H1 (cell line): ENCODE measurements around the gene NOSIP. TPM values are rescaled to one million over a fixed set of nuclear protein-coding genes. Genes with fewer than 3 reads are reported as not detected.

Experiments used
- CTCF ChIA-PET: fragments of 300-600 bp; sonication (Branson Sonifier 250); formaldehyde crosslinking; loops from one replicate; lab custom pipeline; 2021; ENCODE audit not compliant: partially characterized antibody; lab: Charles Lee
- POLR2A ChIA-PET: fragments of 300-600 bp; sonication (Branson Sonifier 250); formaldehyde crosslinking; loops from one replicate; lab custom pipeline; 2021; ENCODE audit warnings: inconsistent platforms; ENCODE audit not compliant: partially characterized antibody; lab: Charles Lee
- DNase-seq, 2 experiments: peaks; one replicate each; pipeline versions ENCODE4 v3.0.0 to v3.0.0-alpha.2; 2010 to 2022; ENCODE audit warnings: low spot score in 2 of 2, low read depth in 1 of 2, mixed read lengths in 1 of 2
- FAIRE-seq: peaks from 2 replicates; lab custom pipeline; 2011; peaks lifted over from hg19 to GRCh38; lab: Jason Lieb, UNC
- H2AFZ ChIP-seq: 2 replicates; pipeline ENCODE4 v1.8.1; 2012; ENCODE audit warnings: low read length, inconsistent platforms
- H2AK5ac ChIP-seq: 2 replicates; pipeline ENCODE4 v1.6.1; 2013; ENCODE audit warnings: low read depth, low read length
- H2BK120ac ChIP-seq: replicated peaks from 2 replicates; pipeline ENCODE3; 2013; ENCODE audit warnings: low read depth, low read length, inconsistent platforms
- H2BK12ac ChIP-seq: 2 replicates; pipeline ENCODE4 v1.6.1; 2013; ENCODE audit warnings: low read depth, low read length
- H2BK15ac ChIP-seq: 2 replicates; pipeline ENCODE4 v1.6.1; 2013; ENCODE audit warnings: low read length
- H2BK20ac ChIP-seq: 2 replicates; pipeline ENCODE4 v1.6.1; 2013; ENCODE audit warnings: low read length
- H2BK5ac ChIP-seq: 2 replicates; pipeline ENCODE4 v1.6.1; 2013; ENCODE audit warnings: low read depth, low read length
- H3K14ac ChIP-seq: 2 replicates; pipeline ENCODE4 v1.6.1; 2013; ENCODE audit warnings: inconsistent platforms; ENCODE audit not compliant: insufficient read length
- H3K18ac ChIP-seq: 2 replicates; pipeline ENCODE4 v1.6.1; 2013; ENCODE audit warnings: low read length; ENCODE audit errors: extremely low read depth
- H3K23ac ChIP-seq: 2 replicates; pipeline ENCODE4 v1.6.1; 2013; ENCODE audit warnings: inconsistent platforms; ENCODE audit not compliant: insufficient read length
- H3K23me2 ChIP-seq: 2 replicates; pipeline ENCODE4 v1.6.1; 2013; ENCODE audit warnings: low read depth, low read length
- H3K27ac ChIP-seq: 2 replicates; pipeline ENCODE4 v1.6.1; 2011; ENCODE audit warnings: low read depth, low read length, inconsistent platforms
- H3K27me3 ChIP-seq, 4 experiments: replicated peaks in 1 of 4; 1 replicate in 1 of 4; 2 replicates in 3 of 4; pipeline versions ENCODE4 v1.6.1 to v1.8.1; 2011 to 2013; ENCODE audit warnings: low read length in 3 of 4, mild to moderate bottlenecking in 3 of 4, inconsistent platforms in 2 of 4, mixed read lengths in 2 of 4, moderate library complexity in 1 of 4; ENCODE audit not compliant: control insufficient read depth in 3 of 4, insufficient read depth in 3 of 4; ENCODE audit errors: extremely low read depth in 1 of 4
- H3K36me3 ChIP-seq, 4 experiments: 2 replicates each; pipeline versions ENCODE4 v1.6.1 to v1.8.1; 2011 to 2013; ENCODE audit warnings: mild to moderate bottlenecking in 4 of 4, low read length in 3 of 4, moderate library complexity in 2 of 4, control low read depth in 1 of 4, inconsistent platforms in 1 of 4; ENCODE audit not compliant: insufficient read depth in 4 of 4, control insufficient read depth in 2 of 4
- H3K4ac ChIP-seq: replicated peaks from 2 replicates; pipeline ENCODE3; 2013; ENCODE audit warnings: low read length, low read depth, mixed read lengths, inconsistent platforms; ENCODE audit not compliant: insufficient read length
- H3K4me1 ChIP-seq, 4 experiments: replicated peaks in 1 of 4; 1 replicate in 1 of 4; 2 replicates in 3 of 4; pipeline versions ENCODE4 v1.6.1 to v1.8.1; 2011 to 2013; ENCODE audit warnings: low read length in 3 of 4, inconsistent platforms in 2 of 4, mixed read lengths in 1 of 4; ENCODE audit not compliant: insufficient read depth in 4 of 4, control insufficient read depth in 3 of 4
- H3K4me2 ChIP-seq, 2 experiments: 2 replicates each; pipeline versions ENCODE4 v1.6.1 to v1.8.1; 2011 to 2013; ENCODE audit warnings: low read depth in 2 of 2, low read length in 2 of 2, control low read depth in 1 of 2, inconsistent platforms in 1 of 2, mild to moderate bottlenecking in 1 of 2; ENCODE audit not compliant: insufficient read depth in 1 of 2
- H3K4me3 ChIP-seq, 4 experiments: fragments of 200-600, 300-600 bp in 1 of 4; sonication (generic), shearing (Covaris generic), sonication (Bioruptor Twin) in 1 of 4; 2 replicates each; pipeline versions ENCODE4 v1.5.1 to v1.8.1; 2011 to 2016; ENCODE audit warnings: low read length in 4 of 4, low read depth in 3 of 4, control low read depth in 2 of 4, inconsistent platforms in 2 of 4, mild to moderate bottlenecking in 2 of 4, mixed read lengths in 1 of 4, moderate library complexity in 1 of 4; ENCODE audit not compliant: insufficient read depth in 2 of 4; ENCODE audit errors: extremely low read depth in 1 of 4
- H3K56ac ChIP-seq: replicated peaks from 2 replicates; pipeline ENCODE3; 2013; ENCODE audit warnings: low read depth, mild to moderate bottlenecking, mixed read lengths, low read length, inconsistent platforms; ENCODE audit not compliant: insufficient read length
- H3K79me1 ChIP-seq: 2 replicates; pipeline ENCODE4 v1.6.1; 2013; ENCODE audit warnings: low read depth, low read length, control low read depth
- H3K79me2 ChIP-seq, 2 experiments: 2 replicates each; pipeline versions ENCODE4 v1.6.1 to v1.8.1; 2012 to 2013; ENCODE audit warnings: low read length in 2 of 2, mild to moderate bottlenecking in 2 of 2, inconsistent platforms in 1 of 2; ENCODE audit not compliant: insufficient read depth in 2 of 2, control insufficient read depth in 1 of 2
- H3K9ac ChIP-seq, 4 experiments: replicated peaks in 1 of 4; 1 replicate in 1 of 4; 2 replicates in 3 of 4; pipeline versions ENCODE4 v1.6.1 to v1.8.1; 2011 to 2013; ENCODE audit warnings: low read depth in 3 of 4, low read length in 3 of 4, control low read depth in 2 of 4, mild to moderate bottlenecking in 2 of 4, moderate library complexity in 2 of 4, inconsistent platforms in 1 of 4; ENCODE audit errors: extremely low read depth in 1 of 4
- H3K9me3 ChIP-seq, 2 experiments: 2 replicates each; pipeline versions ENCODE4 v1.6.1 to v1.8.1; 2012 to 2013; ENCODE audit warnings: mild to moderate bottlenecking in 2 of 2, moderate library complexity in 2 of 2, control low read depth in 1 of 2, inconsistent platforms in 1 of 2, low read depth in 1 of 2, low read length in 1 of 2, mixed read lengths in 1 of 2; ENCODE audit not compliant: insufficient read depth in 2 of 2
- H4K20me1 ChIP-seq, 2 experiments: replicated peaks in 1 of 2; 2 replicates each; pipeline versions ENCODE3 to v1.8.1; 2011 to 2013; ENCODE audit warnings: inconsistent platforms in 2 of 2, low read length in 2 of 2, mild to moderate bottlenecking in 1 of 2; ENCODE audit not compliant: insufficient read depth in 2 of 2, control insufficient read depth in 1 of 2
- H4K5ac ChIP-seq: 2 replicates; pipeline ENCODE4 v1.6.1; 2013; ENCODE audit warnings: low read length, low read depth, mixed read lengths, inconsistent platforms; ENCODE audit not compliant: insufficient read length
- H4K8ac ChIP-seq: 2 replicates; pipeline ENCODE4 v1.8.0; 2013; ENCODE audit warnings: mild to moderate bottlenecking, moderate library complexity, low read length, inconsistent platforms; ENCODE audit not compliant: insufficient read depth; ENCODE audit errors: extremely low read depth
- H4K91ac ChIP-seq: replicated peaks from 2 replicates; pipeline ENCODE3; 2013; ENCODE audit warnings: low read length, mixed read lengths, inconsistent platforms; ENCODE audit not compliant: insufficient read length
- BRCA1 ChIP-seq: IDR thresholded peaks from 2 replicates; pipeline ENCODE4 v1.6.1; 2012; ENCODE audit warnings: low read depth, low read length, improper control_type of control experiment
- KDM1A ChIP-seq: fragments of 200-600, 300-600 bp; sonication (generic); IDR thresholded peaks from 2 replicates; pipeline ENCODE4 v1.7.1; 2016; ENCODE audit warnings: mild to moderate bottlenecking, low read length, borderline replicate concordance
- KDM4A ChIP-seq: IDR thresholded peaks from one replicate; pipeline ENCODE4 v1.7.1; 2012; ENCODE audit warnings: low read depth, mild to moderate bottlenecking, moderate library complexity, low read length, inconsistent platforms; ENCODE audit not compliant: severe bottlenecking
- NRF1 ChIP-seq: IDR thresholded peaks from 2 replicates; pipeline ENCODE4 v1.6.1; 2011; ENCODE audit warnings: mild to moderate bottlenecking, low read depth, low read length, improper control_type of control experiment
- RAD21 ChIP-seq, 2 experiments: IDR thresholded peaks in 1 of 2; conservative IDR thresholded peaks in 1 of 2; 2 replicates each; pipeline ENCODE4 v1.6.1; 2011; ENCODE audit warnings: low read depth in 2 of 2, low read length in 2 of 2, improper control_type of control experiment in 1 of 2, inconsistent platforms in 1 of 2, mild to moderate bottlenecking in 1 of 2, moderate library complexity in 1 of 2
- RNF2 ChIP-seq: fragments of 200-900, 300-1000 bp; sonication (generic); IDR thresholded peaks from 2 replicates; pipeline ENCODE4 v1.7.1; 2016; ENCODE audit warnings: borderline replicate concordance, low read depth, mild to moderate bottlenecking, antibody characterized with exemption, low read length; ENCODE audit not compliant: poor library complexity, severe bottlenecking; ENCODE audit errors: missing control alignments
- SUZ12 ChIP-seq: fragments of 200-600 bp; sonication (generic); IDR thresholded peaks from 2 replicates; pipeline ENCODE4 v1.6.1; 2012; ENCODE audit warnings: mild to moderate bottlenecking, inconsistent platforms, low read length, moderate library complexity, mixed read lengths
- TAF7 ChIP-seq: optimal IDR thresholded peaks from 2 replicates; pipeline ENCODE3; 2011; ENCODE audit warnings: low read depth, mild to moderate bottlenecking, inconsistent platforms, low read length, moderate library complexity, borderline replicate concordance
- TBP ChIP-seq: IDR thresholded peaks from 2 replicates; pipeline ENCODE4 v1.6.1; 2011; ENCODE audit warnings: low read depth, low read length, improper control_type of control experiment
- WGBS, 2 experiments: shearing (Covaris generic) in 1 of 2; methylation state at CpG; one replicate each; pipeline versions ENCODE4 v1.1.6 to v1.1.7; 2013 to 2015; ENCODE audit warnings: low lambda C conversion rate in 2 of 2, mixed read lengths in 2 of 2, inconsistent platforms in 1 of 2, low coverage in 1 of 2, missing lambda C conversion rate in 1 of 2; ENCODE audit not compliant: insufficient replicate concordance in 2 of 2, insufficient coverage in 1 of 2, insufficient read length in 1 of 2; ENCODE audit errors: extremely low coverage in 1 of 2, missing lambda C conversion rate in 1 of 2; 5-methylcytosine and 5-hydroxymethylcytosine counted together
- polyA plus RNA-seq, 7 experiments: library from polyadenylated mRNA; depleted of rRNA in 3 of 7; stranded (reverse) in 5 of 7; unstranded in 2 of 7; fragments of >200 nt in 5 of 7; fragments of 200-250 nt in 2 of 7; gene quantifications; 1 replicate in 5 of 7; 2 replicates in 1 of 7; 4 replicates in 1 of 7; pipeline versions ENCODE4 v1.2.1 to v1.2.3, GENCODE V29; 2011 to 2013; ENCODE audit warnings: missing spikeins in 2 of 7, mixed read lengths in 2 of 7
- total RNA-seq: library from RNA; stranded (reverse); fragmentation: NEBNext Ultra II Directional; extraction: Animal tissue kit (Norgen Biotek cat#: 25700); gene quantifications from 2 replicates; pipeline ENCODE4 v1.2.1, GENCODE V29; 2021

NOSIP gene
- total and polyA plus RNA-seq, 2 of the 8 experiments (the other 6 are each of a cell fraction or from before 2014, with no cell fraction given): 85.1 to 192 TPM

DNA sequence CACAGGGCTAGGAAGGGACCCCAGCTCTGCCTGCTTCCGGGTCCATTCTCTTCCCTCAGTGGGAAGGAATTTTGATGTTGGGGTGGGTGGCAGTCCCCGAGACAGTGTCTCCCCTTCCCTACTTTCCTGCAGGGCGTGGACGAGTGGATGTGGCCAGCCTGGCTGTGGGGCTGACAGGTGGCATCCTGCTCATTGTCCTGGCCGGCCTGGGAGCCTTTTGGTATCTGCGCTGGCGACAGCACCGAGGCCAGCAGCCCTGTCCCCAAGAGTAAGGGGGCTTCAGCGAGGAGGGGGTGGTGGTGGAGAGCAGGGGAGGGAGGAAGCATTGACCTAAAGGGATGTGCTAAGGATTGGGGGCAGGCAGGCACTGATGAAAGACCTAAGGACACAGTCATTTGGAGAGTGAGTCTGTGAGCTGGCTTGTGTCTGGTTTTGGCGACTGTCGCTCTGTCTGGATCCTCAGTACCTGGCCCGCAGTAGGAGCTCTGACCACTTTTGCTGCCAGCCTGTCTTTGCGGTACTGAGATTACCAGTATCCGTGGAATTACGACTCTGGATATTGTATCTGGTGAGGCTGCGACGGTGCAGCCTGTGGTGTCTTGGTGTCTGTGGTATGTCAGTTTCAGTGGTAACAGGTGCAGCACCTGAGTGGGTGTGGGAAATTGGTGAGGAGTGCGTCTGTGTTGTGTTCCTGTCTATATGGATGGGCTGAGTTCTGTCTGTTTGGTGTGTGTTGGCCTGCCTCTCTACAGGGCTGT is 8.2 kb upstream of the NOSIP start:
- Histone ChIP-seq H2BK15ac (peak overlapping the region; percentile 99; the same call in 1 of the 2 replicates), H3K9ac (0 out of 7 replicates have a peak overlapping the region, but pooled peaks of 1 of the 4 experiments have one; percentile 4), H3K23ac (no peak overlapping the region), H3K23me2 (peaks cover 15% of the 10 kb centered on the region), H4K20me1 (no peaks in the 10 kb centered on the region), H2BK20ac (peak overlapping the region; percentile 75; the same call in 1 of the 2 replicates), H3K56ac (no peak overlapping the region), H3K27ac (no peak overlapping the region), H2AFZ (no peak overlapping the region), H3K4me3 (no peak overlapping the region), H3K36me3 (no peaks in the 10 kb centered on the region), H3K18ac (no peak overlapping the region), H2AK5ac (peak overlapping the region; percentile 95; the same call in 1 of the 2 replicates), H3K4me1 (peaks cover 0 to 12% (median 5%) of the 10 kb centered on the region in 4 experiments; a peak in 6 of 7 replicates), H3K9me3 (no peaks in the 10 kb centered on the region), H3K27me3 (no peaks in the 10 kb centered on the region), H3K14ac (no peak overlapping the region), H3K4ac (no peak overlapping the region), H4K8ac (no peak overlapping the region), H3K4me2 (no peak overlapping the region; a peak in 1 of 4 replicates), H2BK5ac (peak overlapping the region; percentile 60; the same call in 1 of the 2 replicates), H2BK120ac (no peak overlapping the region), H3K79me1 (no peaks in the 10 kb centered on the region), H2BK12ac (0 out of 2 replicates have a peak overlapping the region, but pooled peaks have one; percentile 50), H4K5ac (no peak overlapping the region), H3K79me2 (peaks cover 0 to 13% of the 10 kb centered on the region in 2 experiments; a peak in 2 of 4 replicates), H4K91ac (peak overlapping the region; percentile 65)
- FAIRE-seq: no peak
- DNase-seq: no peak
- 93% methylated on average over 18 of the region's 18 CpGs; no CpG with 5 or more reads in 1 of the 2 experiments for WGBS, 2 experiments
- CTCF ChIA-PET: interaction anchor here (0.7 to 1.0 kb wide), 2 partner anchors 37 to 55 kb away, joined by 3 to 4 read pairs; no protein-coding TSS in a partner anchor
- POLR2A ChIA-PET: interaction anchor here (1.2 to 37.8 kb wide), 4 partner anchors 8 to 100 kb away, joined by 3 to 840 read pairs (median 34); partner anchors contain the start of genes NOSIP, PRRG2, RPL13A and RRAS
- TF ChIP-seq TAF7 (no peak), RAD21 (IDR thresholded peaks at IDR 0.05 in 1 of 2, conservative IDR thresholded peaks at IDR 0.05 in 1 of 2; ENCODE audit: low read depth in 2 of 2, low read length in 2 of 2) (no peak), NRF1 (no peak), TBP (no peak), KDM1A (no peak), SUZ12 (no peak), KDM4A (no peak), RNF2 (no peak), BRCA1 (no peak)
